ENCODE measurements around the gene UPK1B.
"Not testable (repeated sequence)": the region's sequence is repeated elsewhere in the genome, so short reads cannot be mapped to it uniquely, and the experiment has no call there.

UPK1B gene

DNA sequence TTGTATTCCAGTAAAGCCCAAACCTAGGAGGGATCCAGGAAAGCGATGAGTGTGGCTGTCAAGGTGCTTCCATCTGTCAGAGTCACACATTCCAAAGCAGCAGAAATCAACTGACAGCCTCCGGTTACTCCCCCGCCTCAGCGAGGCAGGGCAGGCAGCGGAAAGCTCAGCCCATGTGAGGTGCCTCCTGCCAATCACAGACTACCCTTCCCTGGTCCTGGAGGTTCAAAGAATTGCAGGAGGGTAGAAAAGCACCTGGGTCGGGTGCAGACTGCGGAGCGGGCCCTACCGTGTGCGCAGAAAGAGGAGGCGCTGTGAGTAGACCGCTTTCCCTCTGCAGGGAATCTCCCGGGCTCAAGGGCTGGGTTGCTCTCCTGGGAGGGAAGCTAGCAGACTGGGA is at the start of gene UPK1B:
UPK1B (plus strand) TSS at position 274 of the 400 bp plus-strand sequence. CDS start 13,144 bp downstream, outside the sequence.
- DNase-seq (ENCODE audit: low read depth in 2 of 2) = no peak

DNA sequence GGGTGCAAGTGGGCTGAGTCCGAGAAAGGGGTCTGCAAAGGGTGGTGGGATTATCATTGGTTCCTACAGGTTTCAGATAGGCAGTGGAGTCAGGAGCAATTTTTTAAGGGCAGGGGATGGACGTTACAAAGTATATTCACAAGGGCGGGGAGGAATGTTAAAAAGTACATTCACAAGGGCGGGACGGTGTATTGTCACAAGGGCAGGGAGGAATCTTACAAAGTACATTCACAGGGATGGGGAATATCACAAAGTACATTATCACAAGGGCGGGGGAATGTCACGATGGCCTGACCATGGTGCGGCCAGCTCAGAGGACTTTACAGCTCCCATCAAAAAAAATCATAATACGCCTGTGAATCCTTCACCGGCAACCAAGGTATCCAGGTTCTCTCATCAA is 48.1 kb upstream of the UPK1B start:
- DNase-seq (ENCODE audit: low read depth in 2 of 2) = no peak

DNA sequence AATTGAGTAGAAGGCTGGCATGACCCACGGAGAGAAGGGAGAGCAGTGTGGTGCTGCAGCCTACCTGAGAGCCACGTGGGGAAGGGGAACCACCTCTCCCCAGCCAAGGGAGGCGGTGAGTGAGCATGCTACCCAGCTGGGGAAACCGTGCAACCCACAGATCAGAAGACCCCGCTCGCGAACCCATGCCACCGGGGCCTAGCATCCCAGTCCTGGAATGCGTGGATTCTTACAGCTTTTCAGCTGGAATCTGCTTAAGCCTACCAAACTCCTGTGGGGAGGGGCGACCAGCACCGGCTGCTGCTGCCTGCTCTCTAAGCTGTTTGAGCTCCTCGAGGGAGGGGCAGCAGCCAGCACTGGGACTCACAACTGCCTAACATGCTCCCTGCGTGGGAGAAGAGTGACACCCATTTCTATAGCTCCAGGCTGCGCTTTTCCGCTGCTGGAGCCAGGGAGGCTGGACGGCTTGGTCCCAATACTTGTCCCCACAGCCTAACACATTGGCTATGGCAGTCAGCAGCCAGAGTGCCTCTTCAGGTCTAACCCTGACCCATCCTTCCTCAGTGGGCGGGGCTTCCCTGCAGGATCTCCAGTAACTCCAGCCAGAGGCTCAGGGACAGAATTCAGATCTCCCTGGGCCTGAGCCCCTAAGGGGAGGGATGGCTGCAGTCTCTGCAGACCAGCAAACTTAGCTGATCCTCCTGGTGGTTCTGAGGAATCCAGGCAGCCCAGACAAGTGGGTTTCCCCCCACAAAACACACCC is 47.5 kb upstream of the UPK1B start:
- no peak for DNase-seq (ENCODE audit: low read depth in 2 of 2)

DNA sequence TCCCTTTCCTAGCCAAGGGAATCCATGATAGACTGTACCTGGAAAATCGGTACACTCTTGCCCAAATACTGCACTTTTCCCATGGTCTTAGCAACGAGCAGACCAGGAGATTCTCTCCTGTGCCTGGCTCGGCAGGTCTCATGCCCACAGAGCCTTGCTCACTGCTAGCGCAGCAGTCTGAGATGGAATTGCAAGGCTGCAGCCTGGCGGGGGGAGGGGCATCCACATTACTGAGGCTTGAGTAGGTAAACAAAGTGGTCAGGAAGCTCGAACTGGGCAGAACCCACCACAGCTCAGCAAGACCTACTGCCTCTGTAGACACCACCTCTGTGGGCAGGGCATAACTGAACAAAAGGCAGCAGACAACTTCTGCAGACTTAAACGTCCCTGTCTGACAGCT is 43.1 kb upstream of the UPK1B start:
- not testable (repeated sequence) for DNase-seq (ENCODE audit: low read depth in 2 of 2)

DNA sequence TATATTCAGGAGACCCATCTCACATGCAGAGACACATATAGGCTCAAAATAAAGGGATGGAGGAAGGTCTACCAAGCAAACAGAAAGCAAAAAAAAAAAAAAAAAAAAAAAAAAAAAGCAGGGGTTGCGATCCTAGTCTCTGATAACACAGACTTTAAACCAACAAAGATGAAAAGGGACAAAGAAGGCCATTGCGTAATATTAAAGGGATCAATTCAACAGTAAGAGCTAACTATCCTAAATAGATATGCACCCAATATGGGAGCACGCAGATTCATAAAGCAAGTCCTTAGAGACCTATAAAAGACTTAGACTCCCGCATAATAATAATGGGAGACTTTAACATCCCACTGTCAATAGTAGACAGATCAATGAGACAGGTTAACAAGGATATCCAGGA is 41.1 kb upstream of the UPK1B start:
- DNase-seq (ENCODE audit: low read depth in 2 of 2) = not testable (repeated sequence)

DNA sequence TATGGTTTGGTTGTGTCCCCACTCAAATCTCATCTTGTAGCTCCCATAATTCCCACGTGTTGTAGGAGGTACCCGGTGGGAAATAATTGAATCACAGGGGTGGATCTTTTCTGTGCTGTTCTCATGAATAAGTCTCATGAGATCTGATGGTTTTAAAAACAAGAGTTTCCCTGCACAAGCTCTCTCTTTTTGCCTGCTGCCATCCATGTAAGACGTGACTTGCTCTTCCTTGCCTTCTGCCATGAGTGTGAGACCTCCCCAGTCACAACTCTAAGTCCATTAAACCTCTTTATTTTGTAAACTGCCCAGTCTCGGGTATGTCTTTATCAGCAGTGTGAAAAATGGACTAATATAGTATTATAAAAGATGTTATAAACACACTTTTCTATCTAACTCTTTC is 34.0 kb upstream of the UPK1B start:
- DNase-seq (ENCODE audit: low read depth in 2 of 2) = not testable (repeated sequence)

DNA sequence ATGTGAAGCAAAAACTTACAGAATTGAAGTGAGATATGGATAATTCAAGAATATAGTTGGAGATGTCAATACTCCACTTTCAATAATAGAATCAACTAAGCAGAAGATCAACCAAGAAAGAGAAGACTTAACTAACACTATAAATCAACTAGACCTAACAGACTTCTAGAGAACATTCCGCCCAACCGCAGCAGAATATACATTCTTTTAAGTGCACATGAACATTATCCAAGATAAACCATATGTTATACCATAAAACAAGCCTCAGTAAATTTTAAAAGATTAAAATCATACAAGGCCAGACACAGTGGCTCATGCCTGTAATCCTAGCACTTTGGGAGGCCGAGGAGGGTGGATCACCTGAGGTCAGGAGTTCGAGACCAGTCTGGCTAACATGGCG is 32.9 kb upstream of the UPK1B start:
- no peak for DNase-seq (ENCODE audit: low read depth in 2 of 2)

DNA sequence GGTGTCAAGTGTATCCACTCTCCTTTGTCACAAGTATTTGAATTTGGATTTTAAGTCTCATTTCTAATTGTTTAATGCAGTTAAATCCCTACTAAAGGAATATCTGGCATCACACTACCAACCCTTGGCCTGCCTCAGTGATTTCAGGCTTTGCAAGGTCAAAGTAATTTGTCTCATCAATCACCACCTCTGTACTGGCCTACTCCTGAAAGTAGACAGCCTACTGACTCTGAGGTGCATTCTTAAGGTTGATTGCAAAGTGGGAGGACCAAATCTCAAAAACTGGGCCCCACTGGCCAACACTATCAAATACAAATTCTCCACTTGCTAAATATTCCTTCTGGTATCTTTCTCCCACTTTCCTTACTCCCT is 28.3 kb upstream of the UPK1B start:
- no peak for DNase-seq (ENCODE audit: low read depth in 2 of 2)

DNA sequence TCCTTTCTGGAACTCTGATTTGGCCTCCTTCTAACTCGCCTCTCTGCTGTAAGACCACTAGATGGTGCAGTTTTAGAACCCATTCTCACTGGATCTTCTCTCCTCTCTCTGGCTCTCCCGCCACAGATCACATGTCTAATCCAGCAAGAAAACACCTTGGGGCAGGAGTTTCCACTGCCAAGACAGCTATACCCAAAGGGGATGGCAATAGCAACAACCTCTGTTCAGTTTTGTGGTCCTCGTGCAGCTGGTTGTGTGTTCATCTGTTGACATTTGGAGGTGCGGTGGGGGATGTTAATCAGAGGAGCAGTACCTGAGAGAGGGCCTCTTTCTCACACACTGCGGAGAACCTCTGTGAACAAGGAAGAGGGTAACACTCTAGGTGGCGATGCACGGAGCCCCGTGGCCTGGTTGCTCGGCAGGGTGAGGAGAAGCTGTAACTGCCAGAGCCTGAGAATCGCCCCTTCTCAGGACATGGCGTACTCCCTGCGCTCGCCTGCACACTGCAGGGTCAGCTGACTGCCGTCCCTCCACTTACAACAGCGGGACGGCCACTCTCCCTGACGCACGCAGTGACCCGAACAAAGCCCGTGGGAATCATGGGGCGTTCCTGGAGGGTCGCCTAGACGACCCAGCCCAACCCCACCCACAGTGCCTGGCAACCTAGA is 27.8 kb upstream of the UPK1B start, which contains the start of gene TEX55:
TEX55 (plus strand) TSS at position 666 of the 668 bp plus-strand sequence. CDS start 25 bp downstream, outside the sequence.
- no peak for DNase-seq (ENCODE audit: low read depth in 2 of 2)

DNA sequence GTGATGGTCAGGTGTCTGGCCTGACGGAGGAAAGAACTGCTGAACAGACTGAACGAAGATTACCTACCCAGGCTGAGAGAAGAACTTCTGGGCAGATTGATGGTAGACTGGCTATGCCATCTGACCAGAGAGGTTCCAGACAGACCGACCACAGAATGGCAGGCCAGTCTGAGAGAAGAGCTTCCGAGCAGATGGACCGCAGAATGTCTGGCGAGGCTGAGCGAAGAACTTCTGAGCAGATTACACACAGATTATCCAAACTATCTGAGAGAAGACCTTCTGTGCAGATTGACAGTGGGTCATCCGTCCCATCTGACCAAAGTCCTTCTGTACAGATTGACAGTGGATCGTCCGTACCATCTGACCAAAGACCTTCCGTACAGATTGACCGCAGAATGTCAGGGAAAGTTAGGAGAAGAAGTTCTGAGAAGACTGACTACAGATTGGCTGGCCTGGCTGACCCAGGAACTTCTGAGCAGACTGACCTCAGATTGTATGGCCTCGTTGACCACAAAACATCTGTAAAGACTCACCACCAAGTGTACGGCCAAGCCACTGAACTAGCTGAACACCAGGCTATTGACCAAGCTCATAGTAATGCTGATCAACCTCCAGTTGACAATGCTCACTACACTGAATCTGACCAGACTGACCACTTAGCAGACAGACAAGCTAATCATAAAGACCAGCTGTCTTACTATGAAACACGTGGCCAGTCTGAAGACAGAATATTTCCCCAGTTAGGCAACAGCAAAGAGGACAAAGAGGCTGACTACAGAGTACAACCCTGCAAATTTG is 26.6 kb upstream of the UPK1B start:
- no peak for DNase-seq (ENCODE audit: low read depth in 2 of 2)

DNA sequence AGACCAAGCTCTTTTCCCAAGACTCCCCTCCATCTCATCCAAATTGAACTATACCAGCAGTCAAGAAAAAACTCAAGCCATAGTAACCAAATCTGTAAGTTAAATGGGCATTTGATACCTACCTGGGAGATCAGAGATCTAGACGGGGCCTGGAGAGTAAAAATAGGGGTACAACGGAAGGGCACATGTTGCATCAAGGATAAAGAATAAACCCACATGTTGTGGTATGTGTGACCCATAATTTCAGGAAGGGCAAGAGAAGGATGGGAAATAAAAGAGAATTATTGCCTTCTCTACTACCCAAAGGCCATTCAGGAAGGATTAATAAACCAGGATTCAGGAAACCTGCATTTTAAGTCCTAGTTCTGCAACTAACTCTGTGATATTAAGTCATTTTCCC is 25.9 kb upstream of the UPK1B start:
- DNase-seq (ENCODE audit: low read depth in 2 of 2) = no peak

DNA sequence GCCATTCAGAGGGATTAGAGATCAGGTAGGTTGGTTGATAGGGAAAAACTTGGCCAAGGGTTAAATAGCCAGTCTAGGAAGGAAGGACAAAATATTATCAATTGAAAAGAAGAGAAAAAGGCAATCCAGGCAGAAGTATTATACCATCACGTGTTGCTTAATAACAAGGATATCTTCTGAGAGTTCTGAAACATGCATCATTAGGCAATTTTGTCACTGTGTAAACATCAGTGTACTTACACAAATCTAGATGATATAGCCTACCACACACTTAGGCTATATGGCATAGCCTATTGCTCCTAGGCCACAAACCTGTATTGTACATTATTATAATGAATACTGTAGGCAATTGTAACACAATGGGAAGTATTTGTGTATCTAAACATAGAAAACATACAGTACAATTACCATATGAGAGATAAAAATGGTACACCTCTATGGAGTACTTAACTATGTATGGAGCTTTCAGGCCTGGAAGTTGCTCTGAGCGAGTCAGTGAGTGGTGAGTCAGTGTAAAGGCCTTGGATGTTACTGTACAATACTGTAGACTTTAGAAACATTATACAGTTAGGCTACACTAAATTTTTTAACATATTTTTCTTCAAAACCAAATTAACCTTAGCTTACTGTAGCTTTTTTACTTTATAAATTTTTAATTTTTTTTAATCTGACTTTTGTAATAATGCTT is 24.8 kb upstream of the UPK1B start:
- no peak for DNase-seq (ENCODE audit: low read depth in 2 of 2)

DNA sequence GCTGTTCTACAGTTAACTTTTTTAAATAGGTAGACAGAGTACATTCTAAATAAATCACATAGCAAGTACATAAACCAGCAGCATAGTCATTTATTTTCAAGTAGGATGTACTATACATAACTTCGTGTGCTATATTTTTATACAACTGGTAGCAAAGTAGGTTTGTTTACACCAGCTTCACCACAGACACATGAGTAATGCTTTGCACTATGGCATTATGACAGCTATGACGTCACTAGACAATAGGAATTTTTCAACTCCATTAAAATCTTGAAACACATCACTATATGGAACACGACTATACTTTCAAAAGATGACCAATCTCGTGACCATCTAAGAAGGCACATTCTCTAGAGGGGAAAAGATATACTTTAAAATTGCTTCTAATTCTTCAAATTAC is 23.9 kb upstream of the UPK1B start:
- no peak for DNase-seq (ENCODE audit: low read depth in 2 of 2)

DNA sequence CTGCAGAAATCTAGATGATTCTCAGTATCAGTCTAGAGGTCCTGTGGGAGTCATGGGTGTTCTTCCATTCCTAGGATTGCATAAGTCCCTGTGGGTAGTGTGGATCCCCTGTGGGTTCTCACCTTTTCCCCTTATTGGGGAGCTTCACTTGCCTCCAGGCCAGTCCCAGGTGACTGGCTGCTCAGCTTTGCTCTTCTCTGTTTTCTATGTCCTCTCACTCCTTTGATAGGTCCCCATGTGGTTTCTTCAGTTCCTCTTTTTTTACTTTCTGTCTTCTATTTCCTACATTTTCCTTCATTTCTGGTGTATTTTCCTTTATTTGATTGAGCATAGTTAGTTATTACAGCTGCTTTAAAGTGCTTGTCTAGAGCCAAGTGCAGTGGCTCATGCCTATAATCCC is 16.5 kb upstream of the UPK1B start:
- no peak for DNase-seq (ENCODE audit: low read depth in 2 of 2)

DNA sequence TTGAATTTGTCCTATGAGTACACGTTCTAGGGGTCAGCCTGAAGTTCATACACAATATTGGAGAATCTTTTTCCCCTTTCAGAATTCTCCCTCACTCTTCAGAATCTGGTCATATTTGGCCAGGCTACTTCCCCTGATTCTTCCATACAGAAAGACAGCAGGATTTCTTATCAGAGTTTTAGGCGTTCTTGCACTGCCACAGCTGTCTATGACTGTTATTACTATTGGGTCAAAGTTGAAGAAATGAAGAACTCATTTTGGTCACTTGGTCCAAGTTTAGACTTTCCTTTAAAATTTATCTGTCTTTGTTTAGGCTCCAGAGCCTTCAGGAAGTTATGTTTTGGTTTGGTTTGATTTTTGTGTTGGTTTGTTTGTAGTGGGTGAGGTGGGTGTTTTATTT is 15.4 kb upstream of the UPK1B start:
- DNase-seq (ENCODE audit: low read depth in 2 of 2) = no peak

DNA sequence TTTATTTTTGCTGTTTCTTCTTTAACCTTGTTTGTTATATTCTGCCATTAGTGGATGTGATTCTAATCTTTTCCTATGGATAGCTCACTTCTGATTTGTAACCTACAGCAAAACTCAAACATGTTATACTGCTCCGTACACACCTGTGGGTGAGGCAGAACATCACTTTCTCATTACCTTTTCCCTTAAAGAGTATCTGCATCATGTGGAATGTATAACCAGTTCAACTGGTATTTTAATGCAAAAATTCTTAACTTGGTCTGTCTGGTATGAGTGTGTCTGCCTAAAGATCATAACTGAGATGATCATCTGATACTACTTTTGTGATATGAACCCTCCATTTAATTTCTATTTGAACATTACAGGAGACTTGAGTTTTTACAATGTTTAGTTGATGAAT is 13.0 kb upstream of the UPK1B start:
- DNase-seq (ENCODE audit: low read depth in 2 of 2) = no peak

DNA sequence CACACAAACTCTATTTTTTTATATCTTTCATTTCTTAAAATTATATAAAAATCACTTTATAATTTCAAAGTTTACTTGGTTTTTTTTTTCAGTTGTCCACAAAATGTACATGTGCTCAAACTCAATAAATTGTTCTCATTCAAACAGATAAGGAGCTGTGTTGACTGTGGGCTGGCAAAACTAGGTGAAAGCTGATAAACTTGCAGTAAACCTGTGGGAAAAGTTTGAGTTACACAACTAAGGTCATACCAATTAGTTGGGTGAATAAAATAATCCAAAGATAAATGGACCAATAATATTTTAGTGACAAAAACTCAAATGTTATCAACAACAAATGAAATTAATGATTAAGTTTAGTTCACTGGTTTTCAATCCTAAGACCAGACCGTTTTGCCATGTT is 12.6 kb upstream of the UPK1B start:
- no peak for DNase-seq (ENCODE audit: low read depth in 2 of 2)

DNA sequence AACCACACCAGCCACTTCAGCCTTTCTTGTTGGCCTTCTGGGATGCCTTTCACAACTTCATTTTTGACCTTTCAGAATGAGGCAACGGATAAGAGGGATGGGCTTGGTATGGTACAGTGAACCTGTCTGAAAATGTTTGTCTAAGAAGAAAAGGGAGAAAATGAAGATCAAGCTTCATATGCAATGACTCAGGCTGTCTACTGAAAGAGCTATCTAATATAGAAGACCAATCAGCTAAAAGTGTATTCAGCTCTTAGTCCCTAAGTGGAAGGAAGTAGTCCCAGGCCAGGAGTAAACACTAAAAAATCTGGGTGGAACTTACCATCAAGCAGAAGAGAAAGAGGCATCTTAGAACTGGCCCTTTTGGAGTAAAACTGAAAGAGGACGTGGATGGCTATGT is 12.2 kb upstream of the UPK1B start:
- no peak for DNase-seq (ENCODE audit: low read depth in 2 of 2)

DNA sequence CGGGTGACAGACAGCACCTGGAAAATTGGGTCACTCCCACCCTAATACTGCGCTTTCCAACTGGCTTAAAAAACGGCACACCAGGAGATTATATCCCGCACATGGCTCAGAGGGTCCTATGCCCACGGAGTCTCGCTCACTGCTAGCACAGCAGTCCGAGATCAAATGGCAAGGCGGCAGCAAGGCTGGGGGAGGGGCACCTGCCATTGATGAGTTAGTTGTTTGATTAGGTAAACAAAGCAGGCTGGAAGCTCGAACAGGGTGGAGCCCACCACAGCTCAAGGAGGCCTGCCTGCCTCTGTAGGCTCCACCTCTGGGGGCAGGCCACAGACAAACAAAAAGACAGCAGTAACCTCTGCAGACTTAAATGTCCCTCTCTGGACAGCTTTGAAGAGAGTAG is 8.7 kb upstream of the UPK1B start:
- DNase-seq (ENCODE audit: low read depth in 2 of 2) = not testable (repeated sequence)

DNA sequence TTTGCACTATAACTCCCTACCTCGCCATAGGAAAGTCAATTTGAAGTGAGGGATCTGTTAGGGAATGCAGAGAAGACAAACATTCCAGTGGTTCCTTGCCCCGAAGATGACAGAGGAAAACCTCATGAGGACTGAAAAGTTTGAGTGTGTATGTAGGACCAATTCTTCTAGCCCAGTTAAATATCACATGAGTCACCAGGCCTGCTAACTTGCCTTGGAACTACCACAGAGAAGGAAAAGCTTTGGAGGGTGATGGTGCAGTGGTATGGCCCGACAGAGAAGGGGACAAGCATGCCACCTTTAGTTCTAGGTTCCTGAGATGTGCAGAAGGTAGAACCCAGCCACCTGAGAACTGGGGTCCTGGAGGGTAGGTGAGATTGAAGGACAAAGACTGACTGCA is 2.6 kb upstream of the UPK1B start:
- DNase-seq (ENCODE audit: low read depth in 2 of 2) = no peak

DNA sequence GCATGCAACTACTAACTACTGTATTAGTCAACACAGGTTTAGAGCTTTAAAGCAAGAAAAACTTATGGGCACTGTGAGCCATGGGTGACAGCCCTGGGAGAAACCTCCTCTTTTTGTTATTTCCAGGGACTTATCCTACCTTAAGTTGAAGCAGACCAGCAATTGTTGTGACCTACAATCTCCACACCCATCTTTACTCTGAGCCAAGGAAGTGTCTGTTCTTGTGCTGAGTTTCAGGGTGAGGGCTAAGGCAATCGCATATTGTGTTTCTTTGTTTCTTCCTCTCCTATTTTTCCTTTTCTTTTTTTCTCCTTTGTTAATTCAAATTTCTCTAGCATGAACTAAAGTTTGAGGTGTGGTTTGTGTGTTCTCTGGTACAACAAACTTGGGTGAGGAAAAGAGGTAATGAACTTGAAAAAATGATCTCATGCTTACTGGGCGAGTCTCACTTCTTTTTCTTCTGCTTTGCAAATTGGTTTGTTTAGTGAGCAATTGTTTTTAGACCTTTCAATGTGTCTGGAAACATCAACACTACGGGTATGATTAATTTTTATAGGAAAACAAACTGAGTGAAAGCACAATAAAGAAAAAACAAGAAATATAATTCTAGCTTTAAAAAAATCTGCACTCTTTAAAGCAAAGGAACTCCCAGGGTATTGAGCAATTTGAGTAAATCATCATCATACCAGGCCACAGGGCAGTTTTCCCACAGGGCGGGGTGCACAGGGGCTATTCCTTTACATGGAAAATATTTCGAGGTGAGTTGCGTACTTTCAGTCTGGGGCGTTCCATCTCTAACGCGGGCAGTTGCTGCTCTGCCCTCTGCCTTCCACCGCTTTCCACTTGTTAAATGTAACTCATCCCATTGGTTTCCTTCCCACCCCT is 2.7 kb downstream of the UPK1B start:
- DNase-seq (ENCODE audit: low read depth in 2 of 2) = no peak
